Measurements from ENCODE around the gene PLEKHM1. TPM values are rescaled to one million over a fixed set of nuclear protein-coding genes. Genes with fewer than 3 reads are reported as not detected.

The PLEKHM1 gene
- total RNA-seq, 4 donors from 2014 or later, result 60.4 to 124 (median 94.1) TPM

GRCh38 chr17:45427181-45427835, 63.2 kb downstream of the PLEKHM1 start:
- DNase-seq (ENCODE audit: low spot score in 2 of 2), result no peak
- Histone ChIP-seq H3K4me3 (no peak overlapping the region), H3K27me3 (peaks cover 5% of the 10 kb centered on the region), H3K27ac (no peak overlapping the region), H3K36me3 (no peaks in the 10 kb centered on the region), H3K9me3 (no peaks in the 10 kb centered on the region), H3K4me1 (peaks cover 73% of the 10 kb centered on the region)
- TF ChIP-seq POLR2A (IDR thresholded peaks at IDR 0.05) (no peak), CTCF (IDR thresholded peaks at IDR 0.05) (no peak), POLR2AphosphoS5 (IDR thresholded peaks at IDR 0.05) (no peak), EP300 (IDR thresholded peaks at IDR 0.05) (no peak)
- WGBS, result 72% methylated on average over 11 of the region's 11 CpGs

- WGBS, result 76% methylated on average over 7 of the region's 7 CpGs
- Histone ChIP-seq H3K4me3 (no peak overlapping the region), H3K27me3 (peaks cover 5% of the 10 kb centered on the region), H3K36me3 (no peaks in the 10 kb centered on the region), H3K27ac (no peak overlapping the region), H3K4me1 (peaks cover 65% of the 10 kb centered on the region), H3K9me3 (no peaks in the 10 kb centered on the region)
- no peak for DNase-seq (ENCODE audit: low spot score in 2 of 2)
- TF ChIP-seq EP300 (IDR thresholded peaks at IDR 0.05) (no peak), POLR2AphosphoS5 (IDR thresholded peaks at IDR 0.05) (no peak), CTCF (IDR thresholded peaks at IDR 0.05) (no peak), POLR2A (IDR thresholded peaks at IDR 0.05) (no peak)
Observed at GRCh38 chr17:45426561-45426960, 64.0 kb downstream of the PLEKHM1 start.

GRCh38 chr17:45425984-45426413, 64.5 kb downstream of the PLEKHM1 start:
- TF ChIP-seq POLR2AphosphoS5 (IDR thresholded peaks at IDR 0.05), result no peak
- no peak for TF ChIP-seq EP300 (IDR thresholded peaks at IDR 0.05)
- no peak for TF ChIP-seq POLR2A (IDR thresholded peaks at IDR 0.05)
- no peak for TF ChIP-seq CTCF (IDR thresholded peaks at IDR 0.05)
- 63% methylated on average over 2 of the region's 6 CpGs for WGBS
- Histone ChIP-seq H3K9me3 (no peaks in the 10 kb centered on the region), H3K4me3 (no peak overlapping the region), H3K27ac (peak overlapping the region; percentile 53), H3K36me3 (peaks cover 2% of the 10 kb centered on the region), H3K4me1 (peaks cover 60% of the 10 kb centered on the region), H3K27me3 (peaks cover 5% of the 10 kb centered on the region)
- DNase-seq (ENCODE audit: low spot score in 2 of 2), result no peak

- Histone ChIP-seq H3K27ac (peak overlapping the region; percentile 53), H3K4me1 (peaks cover 53% of the 10 kb centered on the region), H3K4me3 (peak overlapping the region; percentile 27), H3K36me3 (peaks cover 4% of the 10 kb centered on the region), H3K9me3 (no peaks in the 10 kb centered on the region), H3K27me3 (peaks cover 5% of the 10 kb centered on the region)
- 30% methylated on average over 6 of the region's 18 CpGs for WGBS
- DNase-seq (ENCODE audit: low spot score in 2 of 2), result no peak
- TF ChIP-seq POLR2AphosphoS5 (IDR thresholded peaks at IDR 0.05) (no peak), POLR2A (IDR thresholded peaks at IDR 0.05) (no peak), EP300 (IDR thresholded peaks at IDR 0.05) (no peak), CTCF (IDR thresholded peaks at IDR 0.05) (peak in 1 of 2 donors; percentile 38)
Observed at GRCh38 chr17:45425125-45425983, 65.2 kb downstream of the PLEKHM1 start.

GRCh38 chr17:45424769-45425124, 65.8 kb downstream of the PLEKHM1 start:
- H3K4me3 ChIP-seq, result peak overlapping the region; percentile 27
- H3K36me3 ChIP-seq, result peaks cover 4% of the 10 kb centered on the region
- DNase-seq (ENCODE audit: low spot score in 2 of 2), result no peak
- peak overlapping the region; percentile 53 for H3K27ac ChIP-seq
- no peaks in the 10 kb centered on the region for H3K9me3 ChIP-seq
- H3K27me3 ChIP-seq, result no peaks in the 10 kb centered on the region
- no peak for TF ChIP-seq CTCF (IDR thresholded peaks at IDR 0.05)
- no peak for TF ChIP-seq POLR2AphosphoS5 (IDR thresholded peaks at IDR 0.05)
- no peak for TF ChIP-seq POLR2A (IDR thresholded peaks at IDR 0.05)
- no peak for TF ChIP-seq EP300 (IDR thresholded peaks at IDR 0.05)
- peaks cover 47% of the 10 kb centered on the region for H3K4me1 ChIP-seq
- WGBS, result 87% methylated on average over 5 of the region's 6 CpGs

Measured in suprapubic skin (tissue), 4 donors.